Measurements from ENCODE around the gene RBM3. TPM values are rescaled to one million over a fixed set of nuclear protein-coding genes. Genes with fewer than 3 reads are reported as not detected.

The RBM3 gene
- total RNA-seq, 1 donor from 2014 or later: 303 TPM

GRCh38 chrX:48533165-48533564, 41.1 kb upstream of the RBM3 start:
- H3K27ac Mint-ChIP-seq (ENCODE audit: unreplicated experiment): no peak overlapping the region
- peaks cover 8% of the 10 kb centered on the region for H3K4me1 Mint-ChIP-seq (ENCODE audit: low read depth)
- DNase-seq (ENCODE audit: low spot score): no peak
- TF ChIP-seq, protein P1, sequence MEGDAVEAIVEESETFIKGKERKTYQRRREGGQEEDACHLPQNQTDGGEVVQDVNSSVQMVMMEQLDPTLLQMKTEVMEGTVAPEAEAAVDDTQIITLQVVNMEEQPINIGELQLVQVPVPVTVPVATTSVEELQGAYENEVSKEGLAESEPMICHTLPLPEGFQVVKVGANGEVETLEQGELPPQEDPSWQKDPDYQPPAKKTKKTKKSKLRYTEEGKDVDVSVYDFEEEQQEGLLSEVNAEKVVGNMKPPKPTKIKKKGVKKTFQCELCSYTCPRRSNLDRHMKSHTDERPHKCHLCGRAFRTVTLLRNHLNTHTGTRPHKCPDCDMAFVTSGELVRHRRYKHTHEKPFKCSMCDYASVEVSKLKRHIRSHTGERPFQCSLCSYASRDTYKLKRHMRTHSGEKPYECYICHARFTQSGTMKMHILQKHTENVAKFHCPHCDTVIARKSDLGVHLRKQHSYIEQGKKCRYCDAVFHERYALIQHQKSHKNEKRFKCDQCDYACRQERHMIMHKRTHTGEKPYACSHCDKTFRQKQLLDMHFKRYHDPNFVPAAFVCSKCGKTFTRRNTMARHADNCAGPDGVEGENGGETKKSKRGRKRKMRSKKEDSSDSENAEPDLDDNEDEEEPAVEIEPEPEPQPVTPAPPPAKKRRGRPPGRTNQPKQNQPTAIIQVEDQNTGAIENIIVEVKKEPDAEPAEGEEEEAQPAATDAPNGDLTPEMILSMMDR (IDR thresholded peaks at IDR 0.05): no peak
- H3K27me3 Mint-ChIP-seq (ENCODE audit: low read depth): no peaks in the 10 kb centered on the region
- H3K36me3 Mint-ChIP-seq (ENCODE audit: low read depth): peaks cover 5% of the 10 kb centered on the region
- H3K9me3 Mint-ChIP-seq (ENCODE audit: low read depth): peaks cover 10% of the 10 kb centered on the region
- H3K4me3 Mint-ChIP-seq (ENCODE audit: unreplicated experiment): no peak overlapping the region

DNA sequence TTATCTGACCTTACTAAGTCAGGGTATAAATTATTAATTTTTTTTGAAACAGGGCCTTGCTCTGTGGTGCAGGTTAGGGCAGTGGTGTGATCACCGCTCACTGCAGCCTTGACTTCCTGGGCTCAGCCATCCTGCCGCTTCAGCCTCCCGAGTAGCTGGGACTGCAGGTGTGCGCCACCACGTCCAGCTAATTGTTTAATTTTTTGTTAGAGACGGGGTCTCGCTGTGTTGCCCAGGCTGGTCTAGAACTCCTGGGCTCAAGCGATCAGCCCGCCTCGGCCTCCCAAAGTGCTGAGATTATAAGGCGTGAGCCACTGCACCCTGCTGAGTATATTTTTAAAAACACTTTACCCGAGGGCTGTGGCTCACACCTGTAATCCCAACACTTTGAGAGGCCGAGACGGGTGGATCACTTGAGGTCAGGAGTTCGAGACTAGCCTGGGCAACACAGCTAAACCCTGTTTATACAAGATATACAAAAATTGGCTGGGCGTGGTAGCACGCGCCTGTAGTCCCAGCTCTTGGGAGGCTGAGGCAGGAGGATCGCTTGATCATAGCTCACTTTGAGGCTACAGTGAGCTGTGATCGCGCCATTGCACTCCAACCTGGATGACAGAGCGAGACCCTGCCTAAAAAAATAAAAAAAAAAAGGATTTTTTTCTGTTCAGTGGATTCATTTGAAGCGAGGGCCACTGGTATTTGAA, 35.5 kb upstream of the RBM3 start:
- no peaks in the 10 kb centered on the region for H3K27me3 Mint-ChIP-seq (ENCODE audit: low read depth)
- peaks cover 16% of the 10 kb centered on the region for H3K4me1 Mint-ChIP-seq (ENCODE audit: low read depth)
- no peak for DNase-seq (ENCODE audit: low spot score)
- H3K27ac Mint-ChIP-seq (ENCODE audit: unreplicated experiment): peak overlapping the region; percentile 85
- H3K4me3 Mint-ChIP-seq (ENCODE audit: unreplicated experiment): peak overlapping the region; percentile 79
- peaks cover 6% of the 10 kb centered on the region for H3K9me3 Mint-ChIP-seq (ENCODE audit: low read depth)
- TF ChIP-seq, protein P1 (IDR thresholded peaks at IDR 0.05): no peak
- H3K36me3 Mint-ChIP-seq (ENCODE audit: low read depth): peaks cover 3% of the 10 kb centered on the region

- Mint-ChIP-seq H3K27me3 (ENCODE audit: low read depth) (no peaks in the 10 kb centered on the region), H3K4me1 (ENCODE audit: low read depth) (peaks cover 16% of the 10 kb centered on the region), H3K27ac (ENCODE audit: unreplicated experiment) (peak within 1 kb of the TSS; percentile 93), H3K36me3 (ENCODE audit: low read depth) (peaks cover 4% of the 10 kb centered on the region), H3K9me3 (ENCODE audit: low read depth) (peaks cover 5% of the 10 kb centered on the region), H3K4me3 (ENCODE audit: unreplicated experiment) (peak within 1 kb of the TSS; percentile 79)
- DNase-seq (ENCODE audit: low spot score): peak; percentile 97
- TF ChIP-seq, protein P1 (IDR thresholded peaks at IDR 0.05): peak; percentile 80
Measured at GRCh38 chrX:48539345-48540027, 34.8 kb upstream of the RBM3 start, which contains the start of gene TBC1D25. Gene TBC1D25 (plus strand): TSS chrX:48539714. CDS start chrX:48539798, 84 bp downstream.

DNA sequence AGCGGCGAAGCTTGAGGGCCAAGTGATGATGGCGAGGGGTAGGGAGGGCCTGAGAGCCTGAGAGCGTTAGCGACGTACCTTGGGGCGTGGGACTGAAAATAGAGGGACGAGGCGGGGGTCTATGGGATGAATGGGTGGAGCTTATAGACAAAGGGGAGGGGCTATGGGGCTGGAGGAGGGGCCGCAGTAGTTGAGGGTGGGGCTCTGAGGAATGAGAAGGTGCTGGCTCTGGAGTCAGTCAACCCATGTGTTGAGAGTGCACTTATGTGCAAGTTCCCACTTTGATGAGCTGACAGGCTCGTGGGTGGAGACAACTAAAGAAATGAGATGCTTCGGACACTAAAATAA, 34.3 kb upstream of the RBM3 start:
- DNase-seq (ENCODE audit: low spot score): no peak
- Mint-ChIP-seq H3K27me3 (ENCODE audit: low read depth) (no peaks in the 10 kb centered on the region), H3K27ac (ENCODE audit: unreplicated experiment) (peak overlapping the region; percentile 93), H3K4me3 (ENCODE audit: unreplicated experiment) (peak overlapping the region; percentile 79), H3K36me3 (ENCODE audit: low read depth) (peaks cover 4% of the 10 kb centered on the region), H3K9me3 (ENCODE audit: low read depth) (peaks cover 4% of the 10 kb centered on the region), H3K4me1 (ENCODE audit: low read depth) (peaks cover 16% of the 10 kb centered on the region)
- TF ChIP-seq, protein P1 (IDR thresholded peaks at IDR 0.05): peak; percentile 57

DNA sequence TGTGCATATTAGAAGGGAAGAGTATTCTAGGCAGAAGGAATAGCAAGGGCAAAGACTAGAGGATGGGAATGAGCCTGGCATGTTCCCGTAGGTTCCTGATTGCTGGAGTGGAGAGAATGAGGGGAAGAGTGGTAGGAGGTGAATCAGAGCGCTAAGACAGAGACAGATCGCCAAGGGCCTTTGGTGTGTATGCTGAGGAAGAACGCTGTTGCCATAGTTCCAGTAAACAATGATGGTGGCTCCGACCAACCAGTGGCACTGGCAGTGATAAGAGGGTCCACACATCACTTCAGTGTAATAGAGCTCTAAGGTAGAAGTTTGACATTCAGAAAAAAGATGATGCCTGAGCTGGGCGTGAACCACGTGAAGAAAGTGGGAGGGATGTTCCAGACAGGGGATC, 33.8 kb upstream of the RBM3 start:
- Mint-ChIP-seq H3K27me3 (ENCODE audit: low read depth) (no peaks in the 10 kb centered on the region), H3K36me3 (ENCODE audit: low read depth) (peaks cover 4% of the 10 kb centered on the region), H3K9me3 (ENCODE audit: low read depth) (peaks cover 4% of the 10 kb centered on the region), H3K27ac (ENCODE audit: unreplicated experiment) (peak overlapping the region; percentile 93), H3K4me1 (ENCODE audit: low read depth) (peaks cover 16% of the 10 kb centered on the region), H3K4me3 (ENCODE audit: unreplicated experiment) (peak overlapping the region; percentile 79)
- TF ChIP-seq, protein P1 (IDR thresholded peaks at IDR 0.05): no peak
- DNase-seq (ENCODE audit: low spot score): no peak
